AG04449 (cell line): Measurements from ENCODE around the gene MSI2.

ENCODE experiments used
- CTCF ChIA-PET: fragments of 350-600 bp; formaldehyde crosslinking; extraction: SDS; loops from one replicate; lab custom pipeline; 2021; ENCODE audit warnings: antibody characterized with exemption; lab: Yijun Ruan, JAX
- POLR2A ChIA-PET: fragments of 400-600, 350-600 bp; formaldehyde crosslinking; extraction: SDS; loops from one replicate; lab custom pipeline; 2020; ENCODE audit warnings: antibody characterized with exemption, inconsistent platforms; lab: Yijun Ruan, JAX
- DNase-seq: peaks from one replicate; pipeline ENCODE4 v3.0.0-alpha.2; 2010; ENCODE audit warnings: low read depth, low spot score
- H3K4me3 ChIP-seq: 2 replicates; pipeline ENCODE4 v1.5.1; 2011; ENCODE audit warnings: low read depth, mild to moderate bottlenecking, control low read depth, low read length
- CTCF ChIP-seq: IDR thresholded peaks from one replicate; pipeline ENCODE4 v1.5.1; 2011; ENCODE audit warnings: mild to moderate bottlenecking, moderate library complexity, low read length, control low read depth, inconsistent platforms; ENCODE audit not compliant: insufficient read depth; ENCODE audit errors: missing control alignments

Gene MSI2

GRCh38 chr17:57550668-57551315 is 294.5 kb downstream of the MSI2 start:
- POLR2A ChIA-PET: interaction anchor here (0.5 kb wide), 1 partner anchor 9 kb away, joined by 4 read pairs; no protein-coding TSS in a partner anchor
- CTCF ChIA-PET: interaction anchor here (0.6 to 1.5 kb wide), 5 partner anchors 47 to 307 kb away, joined by 3 to 5 read pairs (median 3); no protein-coding TSS in a partner anchor
- DNase-seq: no peak
- no peak overlapping the region for H3K4me3 ChIP-seq
- TF ChIP-seq CTCF: no peak

GRCh38 chr17:57551321-57552079 is 295.2 kb downstream of the MSI2 start:
- ChIA-PET CTCF (interaction anchor here (0.9 to 3.3 kb wide), 7 partner anchors 8 to 121 kb away, joined by 3 to 12 read pairs (median 3); no protein-coding TSS in a partner anchor), POLR2A (interaction anchor here (0.5 kb wide), 1 partner anchor 10 kb away, joined by 4 read pairs; no protein-coding TSS in a partner anchor)
- no peak overlapping the region for H3K4me3 ChIP-seq
- no peak for DNase-seq
- no peak for TF ChIP-seq CTCF

- CTCF ChIA-PET: interaction anchor here (0.7 to 3.3 kb wide), 6 partner anchors 8 to 281 kb away, joined by 3 to 12 read pairs (median 3); no protein-coding TSS in a partner anchor
- H3K4me3 ChIP-seq: no peak overlapping the region
- peak; percentile 28 for TF ChIP-seq CTCF
- DNase-seq: no peak
- POLR2A ChIA-PET: no interaction called here
These were observed 295.8 kb downstream of the MSI2 start for GRCh38 chr17:57552114-57552624.

- ChIA-PET POLR2A (interaction anchor here (0.6 kb wide), 1 partner anchor 13 kb away, joined by 4 read pairs; no protein-coding TSS in a partner anchor), CTCF (interaction anchor here (0.6 to 3.3 kb wide), 4 partner anchors 10 to 310 kb away, joined by 3 to 12 read pairs (median 8); no protein-coding TSS in a partner anchor)
- no peak for DNase-seq
- H3K4me3 ChIP-seq: no peak overlapping the region
- TF ChIP-seq CTCF: no peak
These were observed 297.2 kb downstream of the MSI2 start for GRCh38 chr17:57553526-57553925.

GRCh38 chr17:57553991-57554825 is 297.9 kb downstream of the MSI2 start:
- ChIA-PET POLR2A (no interaction called here), CTCF (interaction anchor here (1.2 to 3.3 kb wide), 4 partner anchors 11 to 310 kb away, joined by 3 to 12 read pairs (median 8); no protein-coding TSS in a partner anchor)
- no peak overlapping the region for H3K4me3 ChIP-seq
- DNase-seq: no peak
- TF ChIP-seq CTCF: no peak
